ENCODE results near the gene MXD3. TPM values are rescaled to one million over a fixed set of nuclear protein-coding genes. Genes with fewer than 3 reads are reported as not detected.

Gene MXD3
- total RNA-seq, 1 donor from 2014 or later = 20.6 TPM

- DNase-seq (ENCODE audit: low spot score, unreplicated experiment) = no peak
- Mint-ChIP-seq H3K27ac (no peak overlapping the region), H3K27me3 (no peaks in the 10 kb centered on the region), H3K4me1 (ENCODE audit: low read depth) (no peaks in the 10 kb centered on the region), H3K4me3 (ENCODE audit: low read depth) (no peak overlapping the region), H3K36me3 (ENCODE audit: insufficient read depth) (peaks cover 28% of the 10 kb centered on the region), H3K9me3 (ENCODE audit: low read depth) (no peaks in the 10 kb centered on the region)
- TF ChIP-seq, protein P1, sequence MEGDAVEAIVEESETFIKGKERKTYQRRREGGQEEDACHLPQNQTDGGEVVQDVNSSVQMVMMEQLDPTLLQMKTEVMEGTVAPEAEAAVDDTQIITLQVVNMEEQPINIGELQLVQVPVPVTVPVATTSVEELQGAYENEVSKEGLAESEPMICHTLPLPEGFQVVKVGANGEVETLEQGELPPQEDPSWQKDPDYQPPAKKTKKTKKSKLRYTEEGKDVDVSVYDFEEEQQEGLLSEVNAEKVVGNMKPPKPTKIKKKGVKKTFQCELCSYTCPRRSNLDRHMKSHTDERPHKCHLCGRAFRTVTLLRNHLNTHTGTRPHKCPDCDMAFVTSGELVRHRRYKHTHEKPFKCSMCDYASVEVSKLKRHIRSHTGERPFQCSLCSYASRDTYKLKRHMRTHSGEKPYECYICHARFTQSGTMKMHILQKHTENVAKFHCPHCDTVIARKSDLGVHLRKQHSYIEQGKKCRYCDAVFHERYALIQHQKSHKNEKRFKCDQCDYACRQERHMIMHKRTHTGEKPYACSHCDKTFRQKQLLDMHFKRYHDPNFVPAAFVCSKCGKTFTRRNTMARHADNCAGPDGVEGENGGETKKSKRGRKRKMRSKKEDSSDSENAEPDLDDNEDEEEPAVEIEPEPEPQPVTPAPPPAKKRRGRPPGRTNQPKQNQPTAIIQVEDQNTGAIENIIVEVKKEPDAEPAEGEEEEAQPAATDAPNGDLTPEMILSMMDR (IDR thresholded peaks at IDR 0.05; ENCODE audit: unreplicated experiment) = peak; percentile 46
Measured at GRCh38 chr5:177336112-177336511, 24.4 kb upstream of the MXD3 start.

- Mint-ChIP-seq H3K27me3 (no peaks in the 10 kb centered on the region), H3K4me3 (ENCODE audit: low read depth) (no peak overlapping the region), H3K36me3 (ENCODE audit: insufficient read depth) (peaks cover 28% of the 10 kb centered on the region), H3K27ac (no peak overlapping the region), H3K4me1 (ENCODE audit: low read depth) (no peaks in the 10 kb centered on the region), H3K9me3 (ENCODE audit: low read depth) (no peaks in the 10 kb centered on the region)
- TF ChIP-seq, protein P1 (IDR thresholded peaks at IDR 0.05; ENCODE audit: unreplicated experiment) = no peak
- no peak for DNase-seq (ENCODE audit: low spot score, unreplicated experiment)
Measured at GRCh38 chr5:177335701-177336065, 24.0 kb upstream of the MXD3 start.

DNA sequence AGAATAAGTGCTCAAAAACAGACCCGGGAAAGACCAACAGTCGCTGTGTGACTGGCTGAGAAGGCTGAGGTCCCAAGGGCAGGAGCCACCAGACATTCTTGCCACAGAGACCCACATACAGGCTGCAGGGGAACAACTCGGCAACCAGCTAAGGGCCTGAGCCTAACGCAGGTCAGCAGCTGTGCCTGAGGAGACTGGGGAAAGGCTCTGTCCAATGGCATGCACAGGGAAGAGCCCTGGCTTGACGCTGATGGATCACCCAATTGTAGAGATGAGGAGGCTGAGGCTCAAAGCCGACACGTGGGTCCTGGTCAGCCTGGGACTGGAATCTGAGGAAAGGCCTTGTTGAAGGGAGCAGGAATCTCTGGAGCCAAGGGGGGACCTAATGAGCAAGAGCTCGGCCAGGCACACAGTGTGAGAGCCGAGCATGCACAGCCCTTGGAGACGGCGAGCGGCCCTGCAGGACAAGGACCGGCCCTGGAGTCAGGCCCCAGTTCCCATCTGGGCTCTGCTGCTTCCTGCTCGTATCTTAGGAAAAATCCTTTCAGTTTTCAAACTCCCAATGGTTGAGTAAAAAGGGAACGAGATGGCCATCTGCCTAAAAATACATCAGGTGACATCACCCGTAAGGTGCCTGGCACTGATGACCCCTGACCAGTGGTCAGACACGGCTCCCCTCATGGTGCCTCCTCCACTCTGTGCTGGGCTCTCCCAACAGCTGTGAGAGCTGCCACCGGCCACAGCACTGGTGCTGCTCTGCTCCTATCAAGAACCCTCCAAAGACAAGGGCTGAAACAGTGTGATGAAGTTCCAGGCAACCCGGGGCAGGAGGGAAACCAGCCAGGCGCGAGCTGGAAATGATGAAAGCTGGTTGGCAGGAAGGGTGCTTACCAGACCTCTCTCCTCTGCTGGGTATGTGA, 23.3 kb upstream of the MXD3 start:
- Mint-ChIP-seq H3K9me3 (ENCODE audit: low read depth) (no peaks in the 10 kb centered on the region), H3K4me1 (ENCODE audit: low read depth) (peaks cover under 1% of the 10 kb centered on the region), H3K27me3 (no peaks in the 10 kb centered on the region), H3K36me3 (ENCODE audit: insufficient read depth) (peaks cover 34% of the 10 kb centered on the region), H3K4me3 (ENCODE audit: low read depth) (no peak overlapping the region), H3K27ac (no peak overlapping the region)
- no peak for DNase-seq (ENCODE audit: low spot score, unreplicated experiment)
- TF ChIP-seq, protein P1 (IDR thresholded peaks at IDR 0.05; ENCODE audit: unreplicated experiment) = no peak

- TF ChIP-seq, protein P1 (IDR thresholded peaks at IDR 0.05; ENCODE audit: unreplicated experiment) = no peak
- Mint-ChIP-seq H3K27me3 (no peaks in the 10 kb centered on the region), H3K4me3 (ENCODE audit: low read depth) (no peak overlapping the region), H3K4me1 (ENCODE audit: low read depth) (peaks cover 2% of the 10 kb centered on the region), H3K9me3 (ENCODE audit: low read depth) (no peaks in the 10 kb centered on the region), H3K27ac (no peak overlapping the region), H3K36me3 (ENCODE audit: insufficient read depth) (peaks cover 37% of the 10 kb centered on the region)
- DNase-seq (ENCODE audit: low spot score, unreplicated experiment) = no peak
Measured at GRCh38 chr5:177334155-177334551, 22.5 kb upstream of the MXD3 start.

DNA sequence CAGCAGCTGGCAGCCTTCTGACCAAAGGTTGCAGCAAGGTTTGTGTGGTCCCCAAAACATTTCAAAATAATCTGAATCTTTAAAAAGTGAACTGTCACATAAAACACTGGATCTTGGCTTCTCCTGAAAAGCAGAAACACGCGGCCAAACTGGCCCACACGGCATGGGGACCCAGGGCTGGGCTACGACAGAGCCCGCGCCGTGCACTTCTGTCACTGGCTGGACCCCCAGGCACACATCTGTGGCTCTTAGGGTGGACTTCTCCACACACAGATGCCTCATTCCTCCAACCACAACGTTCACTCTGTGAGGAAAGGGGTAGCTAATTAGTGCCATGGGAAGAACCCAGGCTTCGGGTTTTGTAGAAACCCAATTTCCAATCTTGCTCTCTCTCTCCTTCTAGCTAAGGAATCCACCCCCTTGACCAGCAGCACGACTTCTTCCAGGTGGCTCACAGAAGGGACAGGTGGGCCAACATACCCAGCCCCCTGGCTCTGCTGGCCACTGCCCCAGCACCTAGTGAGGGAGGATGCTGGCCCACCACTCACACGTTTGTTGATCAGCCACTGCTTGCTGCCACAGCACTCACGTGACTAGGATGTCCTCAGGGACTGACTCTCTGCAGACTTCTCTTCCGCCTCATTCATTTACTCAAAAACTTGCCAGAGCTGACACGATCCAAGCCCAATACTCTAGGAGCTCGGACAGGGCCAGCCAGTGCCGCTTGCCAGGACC, 21.9 kb upstream of the MXD3 start:
- TF ChIP-seq, protein P1 (IDR thresholded peaks at IDR 0.05; ENCODE audit: unreplicated experiment) = no peak
- Mint-ChIP-seq H3K36me3 (ENCODE audit: insufficient read depth) (peaks cover 37% of the 10 kb centered on the region), H3K27ac (no peak overlapping the region), H3K27me3 (no peaks in the 10 kb centered on the region), H3K4me1 (ENCODE audit: low read depth) (peaks cover 2% of the 10 kb centered on the region), H3K4me3 (ENCODE audit: low read depth) (no peak overlapping the region), H3K9me3 (ENCODE audit: low read depth) (no peaks in the 10 kb centered on the region)
- no peak for DNase-seq (ENCODE audit: low spot score, unreplicated experiment)

All from progenitor cell of endocrine pancreas (in vitro differentiated cells).